ENCODE measurements around the gene HOXB9.

DNA sequence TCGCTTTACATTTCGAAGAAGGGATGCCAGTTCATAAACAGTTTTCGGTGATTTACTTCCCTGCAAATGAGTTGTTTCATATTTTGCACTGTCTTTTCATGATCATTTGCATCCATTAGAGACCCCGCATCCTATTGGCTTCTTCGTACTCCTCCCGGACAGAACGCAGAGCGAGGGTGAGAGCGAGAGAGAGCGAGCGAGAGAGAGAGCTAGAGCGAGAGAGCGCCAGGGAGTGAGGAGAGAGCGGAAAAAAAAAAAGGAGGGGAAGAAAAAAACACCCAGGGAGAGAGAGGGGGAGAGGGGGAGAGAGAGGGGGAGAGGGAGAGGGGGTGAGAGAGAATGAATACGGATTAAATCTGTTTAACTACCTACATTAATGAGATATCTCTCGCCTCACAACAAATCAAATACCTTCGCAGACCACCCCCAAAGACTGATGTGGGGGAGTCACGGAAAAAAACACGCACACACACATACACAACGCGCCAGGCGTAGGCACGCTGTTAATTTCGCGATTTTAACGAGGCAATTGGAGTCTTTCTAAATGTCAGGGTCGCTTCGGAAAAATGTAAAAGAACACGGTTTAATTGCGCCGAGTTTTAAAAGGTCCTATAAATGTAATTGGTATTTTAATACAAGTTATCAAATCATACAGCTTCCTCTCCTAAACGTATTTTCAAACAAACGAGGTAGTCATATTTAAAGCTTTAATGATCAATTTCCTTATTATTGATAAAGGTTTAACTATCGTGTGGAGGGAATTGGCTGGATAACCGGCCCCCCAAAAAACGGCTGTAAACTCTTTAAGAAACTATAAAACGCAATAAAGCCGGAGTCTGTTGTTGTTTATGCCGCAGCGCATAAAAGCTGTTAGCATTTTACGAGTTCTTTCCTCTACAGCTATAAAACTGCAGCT lies 10.9 kb downstream of the HOXB9 start, which contains the start of gene HOXB8:
- TF ChIP-seq TARDBP (IDR thresholded peaks at IDR 0.05) = no peak
- no peak for TF ChIP-seq FOXA1 (IDR thresholded peaks at IDR 0.05)
- no peak for TF ChIP-seq SP1 (IDR thresholded peaks at IDR 0.05)
- TF ChIP-seq FOXK2 (IDR thresholded peaks at IDR 0.05) = no peak
- TF ChIP-seq SUZ12 (IDR thresholded peaks at IDR 0.05) = no peak
- no peak for TF ChIP-seq HDGF (IDR thresholded peaks at IDR 0.05; ENCODE audit: borderline replicate concordance)
